ENCODE data around the gene PPEF1. TPM values are rescaled to one million over a fixed set of nuclear protein-coding genes. Genes with fewer than 3 reads are reported as not detected.
"Not testable (repeated sequence)": the region's sequence is repeated elsewhere in the genome, so short reads cannot be mapped to it uniquely, and the experiment has no call there.

Gene PPEF1
- total RNA-seq, 1 donor from 2014 or later, result not detected

DNA sequence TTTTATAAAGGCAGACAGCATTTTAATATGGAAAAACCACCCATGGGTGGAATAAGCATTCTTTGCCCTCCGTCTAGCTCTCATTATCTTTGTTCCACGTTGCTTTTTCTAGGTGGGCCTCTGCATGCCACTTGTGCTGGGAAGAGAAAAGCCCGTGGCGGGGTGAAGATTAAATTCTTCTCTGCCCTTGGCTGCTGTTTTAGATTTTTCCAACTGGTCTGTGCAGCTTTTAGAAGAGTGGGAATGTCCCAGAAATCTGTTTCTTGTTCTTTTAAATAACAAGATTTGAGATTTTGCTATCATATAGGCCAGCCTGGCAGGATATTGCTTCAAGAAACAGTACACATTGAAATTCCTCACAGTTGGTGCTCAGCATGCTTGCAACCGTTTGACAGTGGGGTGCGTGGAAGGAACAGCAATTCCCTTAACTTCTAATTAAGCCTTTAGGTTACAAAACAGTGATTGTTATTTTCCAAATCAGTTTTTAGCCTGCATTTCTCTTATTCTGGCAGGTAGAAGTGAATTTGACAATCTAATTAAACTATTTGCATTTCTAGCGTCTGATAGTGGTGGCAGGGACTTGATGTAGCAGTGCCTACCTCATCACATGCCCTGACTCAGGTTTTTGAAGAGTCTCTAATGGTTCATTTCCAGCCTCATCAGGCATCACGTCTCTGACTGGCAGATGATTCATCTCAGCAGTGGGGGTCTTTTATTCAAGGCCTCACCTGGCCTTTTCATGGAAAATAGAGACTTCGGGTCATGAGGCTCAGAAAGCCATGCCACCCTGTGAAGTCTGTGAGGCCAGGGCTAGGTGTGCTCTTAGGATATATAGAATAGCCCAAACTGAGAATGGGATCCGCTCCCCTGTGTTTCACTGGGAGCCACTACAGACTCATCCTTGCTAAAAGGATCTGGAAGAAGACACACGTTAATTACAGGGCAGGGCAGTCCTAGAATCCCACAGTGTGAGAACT is 50.8 kb downstream of the PPEF1 start:
- DNase-seq (ENCODE audit: low spot score in 2 of 2), result no peak
- Histone ChIP-seq H3K4me3 (no peak overlapping the region), H3K27ac (no peak overlapping the region), H3K4me1 (no peaks in the 10 kb centered on the region), H3K27me3 (no peaks in the 10 kb centered on the region), H3K9me3 (no peaks in the 10 kb centered on the region), H3K36me3 (no peaks in the 10 kb centered on the region)
- TF ChIP-seq, protein P1, sequence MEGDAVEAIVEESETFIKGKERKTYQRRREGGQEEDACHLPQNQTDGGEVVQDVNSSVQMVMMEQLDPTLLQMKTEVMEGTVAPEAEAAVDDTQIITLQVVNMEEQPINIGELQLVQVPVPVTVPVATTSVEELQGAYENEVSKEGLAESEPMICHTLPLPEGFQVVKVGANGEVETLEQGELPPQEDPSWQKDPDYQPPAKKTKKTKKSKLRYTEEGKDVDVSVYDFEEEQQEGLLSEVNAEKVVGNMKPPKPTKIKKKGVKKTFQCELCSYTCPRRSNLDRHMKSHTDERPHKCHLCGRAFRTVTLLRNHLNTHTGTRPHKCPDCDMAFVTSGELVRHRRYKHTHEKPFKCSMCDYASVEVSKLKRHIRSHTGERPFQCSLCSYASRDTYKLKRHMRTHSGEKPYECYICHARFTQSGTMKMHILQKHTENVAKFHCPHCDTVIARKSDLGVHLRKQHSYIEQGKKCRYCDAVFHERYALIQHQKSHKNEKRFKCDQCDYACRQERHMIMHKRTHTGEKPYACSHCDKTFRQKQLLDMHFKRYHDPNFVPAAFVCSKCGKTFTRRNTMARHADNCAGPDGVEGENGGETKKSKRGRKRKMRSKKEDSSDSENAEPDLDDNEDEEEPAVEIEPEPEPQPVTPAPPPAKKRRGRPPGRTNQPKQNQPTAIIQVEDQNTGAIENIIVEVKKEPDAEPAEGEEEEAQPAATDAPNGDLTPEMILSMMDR (IDR thresholded peaks at IDR 0.05), result no peak
- intact Hi-C loops (cut with DNase I), result no loop called here

DNA sequence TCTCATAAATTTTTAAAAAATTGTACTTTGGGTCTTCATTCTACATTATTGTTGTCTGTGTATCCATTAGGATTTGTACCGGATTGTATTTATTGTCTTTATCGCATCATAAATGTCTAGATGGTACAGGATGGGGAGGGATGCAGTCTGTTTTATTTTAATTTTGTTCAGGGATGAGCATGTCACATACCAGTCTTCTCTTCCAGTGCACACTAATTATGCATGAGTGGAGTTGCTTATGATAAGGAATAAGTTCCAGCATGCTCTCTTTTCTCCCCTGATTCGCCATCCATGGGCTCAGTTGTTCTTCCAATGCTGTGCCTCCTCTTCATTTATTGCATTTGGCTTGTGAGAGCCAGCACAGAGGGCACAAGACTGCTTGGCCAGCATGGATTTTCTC is 54.3 kb downstream of the PPEF1 start:
- Histone ChIP-seq H3K9me3 (no peaks in the 10 kb centered on the region), H3K4me1 (no peaks in the 10 kb centered on the region), H3K4me3 (no peak overlapping the region), H3K27ac (no peak overlapping the region), H3K27me3 (no peaks in the 10 kb centered on the region), H3K36me3 (no peaks in the 10 kb centered on the region)
- TF ChIP-seq, protein P1 (IDR thresholded peaks at IDR 0.05), result no peak
- DNase-seq (ENCODE audit: low spot score in 2 of 2), result no peak
- intact Hi-C loops (cut with DNase I), result no loop called here

DNA sequence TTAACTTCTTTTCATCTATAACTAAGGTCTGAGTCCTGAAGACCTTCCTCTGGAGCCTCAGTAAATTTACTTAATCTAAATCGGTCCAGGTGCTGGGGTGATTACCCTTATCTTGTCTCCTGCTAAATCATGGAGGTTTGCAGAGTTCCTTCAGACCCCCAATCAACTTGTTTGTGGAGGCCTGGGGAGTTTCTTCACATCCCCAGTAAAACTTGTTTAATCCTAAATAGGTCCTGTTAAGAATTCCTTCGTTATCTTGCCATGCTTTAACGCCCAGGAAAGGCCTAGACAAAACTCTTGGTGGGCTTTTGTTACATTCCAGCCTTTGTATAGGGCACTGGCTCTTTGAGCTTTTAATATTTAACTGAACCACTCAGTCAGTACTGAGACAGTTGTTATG is 55.7 kb downstream of the PPEF1 start:
- H3K4me3 ChIP-seq, H3K27ac ChIP-seq, H3K36me3 ChIP-seq: not testable (repeated sequence)

DNA sequence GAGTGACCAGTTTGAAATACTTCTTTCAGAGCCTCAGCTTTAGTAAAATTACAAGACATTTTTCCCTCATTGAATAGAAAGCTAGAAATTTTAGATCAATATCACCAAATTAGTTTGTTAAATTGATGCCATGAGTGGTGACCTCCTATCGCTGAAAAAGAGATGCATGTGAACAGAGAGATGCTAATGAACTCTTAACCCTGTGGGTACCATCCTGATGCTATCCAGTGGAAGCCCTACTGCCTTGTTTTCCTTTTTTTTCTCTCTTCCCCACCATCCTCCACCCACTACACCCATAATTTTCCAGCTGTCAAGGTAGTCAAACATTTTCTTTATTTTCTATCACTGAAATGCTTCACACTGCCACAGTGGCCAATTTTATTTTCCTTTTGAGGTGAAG is 61.9 kb downstream of the PPEF1 start:
- H3K36me3 ChIP-seq, result no peaks in the 10 kb centered on the region
- DNase-seq (ENCODE audit: low spot score in 2 of 2), result no peak
- no peaks in the 10 kb centered on the region for H3K4me1 ChIP-seq
- TF ChIP-seq, protein P1 (IDR thresholded peaks at IDR 0.05), result no peak
- H3K27me3 ChIP-seq, result no peaks in the 10 kb centered on the region
- intact Hi-C loops (cut with DNase I), result no loop called here
- peaks cover 0 to 9% of the 10 kb centered on the region in 2 donors for H3K9me3 ChIP-seq
- H3K27ac ChIP-seq, result no peak overlapping the region
- no peak overlapping the region for H3K4me3 ChIP-seq

More for the DNA sequence above, 55.7 kb downstream of the PPEF1 start:
- H3K27me3 ChIP-seq; DNase-seq (ENCODE audit: low spot score in 2 of 2); intact Hi-C loops (cut with DNase I); H3K4me1 ChIP-seq; H3K9me3 ChIP-seq: not testable (repeated sequence)

DNA sequence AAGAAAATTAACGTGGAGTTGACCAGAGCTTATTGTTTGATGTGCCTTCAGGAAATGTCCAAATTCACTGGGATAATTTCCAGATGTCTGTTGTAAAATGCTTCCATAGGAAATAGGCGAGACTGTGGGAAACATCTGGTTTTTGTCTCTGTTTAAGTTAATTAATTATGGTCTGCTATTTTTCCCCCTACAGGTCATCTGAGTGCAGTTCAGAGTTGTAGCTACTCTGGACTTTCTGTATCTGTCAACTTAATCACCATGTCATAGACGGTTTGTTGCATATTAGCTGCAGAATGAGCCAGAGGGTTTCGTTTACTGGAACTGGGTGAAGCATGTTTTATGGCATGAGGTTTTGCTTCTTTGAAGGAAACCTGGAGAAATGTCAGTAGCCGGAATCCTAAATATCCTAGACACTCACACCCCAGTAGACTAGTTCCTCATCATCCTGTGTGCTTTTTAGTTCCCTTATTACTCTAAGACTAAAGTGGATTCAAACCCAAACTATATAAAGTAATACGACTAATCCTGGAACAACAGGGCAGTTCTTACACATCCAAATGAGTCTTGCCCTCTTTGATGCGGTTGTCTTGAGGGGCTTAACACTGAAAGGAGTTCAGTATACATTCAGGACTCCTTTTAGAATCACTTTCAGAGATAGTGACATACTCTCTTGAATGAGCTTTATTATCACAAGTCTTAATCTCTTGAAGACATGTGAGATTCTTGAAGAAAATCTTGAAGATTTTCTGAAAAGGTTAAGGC is 62.5 kb downstream of the PPEF1 start:
- intact Hi-C loops (cut with DNase I), result no loop called here
- TF ChIP-seq, protein P1 (IDR thresholded peaks at IDR 0.05), result no peak
- no peak for DNase-seq (ENCODE audit: low spot score in 2 of 2)

DNA sequence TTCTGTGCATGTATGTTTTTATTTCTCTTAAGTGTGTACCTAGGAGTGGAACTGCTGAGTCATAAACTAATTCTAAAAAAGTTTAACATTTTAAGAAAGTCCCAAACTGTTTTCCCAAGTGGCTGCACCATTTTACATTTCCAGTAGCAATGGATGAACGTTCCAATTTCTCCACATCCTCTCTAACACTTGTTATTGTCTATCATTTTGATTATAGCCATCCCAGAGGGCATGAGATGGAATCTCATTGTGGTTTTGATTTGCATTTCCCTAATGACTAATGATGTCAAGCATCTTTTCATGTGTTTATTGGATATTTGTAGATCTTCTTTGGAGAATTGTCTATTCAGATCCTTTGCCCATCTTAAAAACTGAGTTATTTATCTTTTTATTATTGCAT is 82.5 kb downstream of the PPEF1 start:
- TF ChIP-seq, protein P1 (IDR thresholded peaks at IDR 0.05), result no peak
- intact Hi-C loops (cut with DNase I), result no loop called here
- H3K4me3 ChIP-seq, result no peak overlapping the region
- H3K27me3 ChIP-seq, result no peaks in the 10 kb centered on the region
- no peak for DNase-seq (ENCODE audit: low spot score in 2 of 2)
- H3K4me1 ChIP-seq, result no peaks in the 10 kb centered on the region
- no peaks in the 10 kb centered on the region for H3K9me3 ChIP-seq
- H3K27ac ChIP-seq, result no peak overlapping the region
- H3K36me3 ChIP-seq, result no peaks in the 10 kb centered on the region

More for the DNA sequence above, 62.5 kb downstream of the PPEF1 start:
- Histone ChIP-seq H3K27ac (no peak overlapping the region), H3K9me3 (peaks cover 0 to 9% of the 10 kb centered on the region in 2 donors), H3K4me3 (no peak overlapping the region), H3K4me1 (no peaks in the 10 kb centered on the region), H3K36me3 (no peaks in the 10 kb centered on the region), H3K27me3 (no peaks in the 10 kb centered on the region)

Measured in ascending aorta (tissue), 2 donors.